Measurements from ENCODE around the gene MLEC. TPM values are rescaled to one million over a fixed set of nuclear protein-coding genes. Genes with fewer than 3 reads are reported as not detected.

MLEC gene
- total and polyA plus RNA-seq, 2 experiments from 2014 or later, result 135 to 210 TPM

DNA sequence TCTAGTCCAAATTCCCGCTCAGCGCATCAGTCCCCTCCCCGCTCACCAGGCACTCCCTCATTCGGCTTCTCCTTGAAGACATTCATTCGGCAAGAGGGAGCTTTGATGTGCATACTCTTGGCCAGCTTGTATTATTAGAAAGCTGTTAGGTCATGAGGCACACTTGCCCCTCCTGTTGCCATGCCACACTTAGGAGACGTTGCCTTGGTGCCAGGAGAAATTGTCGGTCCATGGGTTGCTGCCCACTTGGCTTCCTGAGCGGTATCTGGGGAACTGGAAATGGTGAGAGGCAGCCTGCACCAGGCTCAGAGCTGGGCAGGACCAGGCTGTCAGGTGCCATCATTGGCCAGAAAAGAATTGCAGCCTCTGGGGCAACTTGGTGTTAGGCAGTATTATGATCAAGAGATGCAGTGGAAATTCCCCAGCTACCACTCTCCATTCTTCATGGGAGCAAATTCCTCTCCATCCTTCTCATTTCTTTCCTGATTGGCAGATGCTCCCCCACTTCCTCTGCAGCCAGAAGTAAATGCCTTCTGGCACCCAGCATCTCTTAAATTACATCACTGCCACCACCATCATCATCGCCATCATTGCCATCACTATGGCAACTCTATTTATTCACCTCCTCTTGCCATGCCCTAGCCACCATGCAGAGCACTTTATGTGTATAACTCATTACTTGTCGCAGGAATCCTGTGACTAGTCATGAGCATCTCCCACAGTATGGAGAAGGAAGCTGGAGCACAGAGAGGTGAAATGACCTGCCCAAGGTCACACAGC lies 34.1 kb upstream of the MLEC start:
- Histone ChIP-seq H3K4me2 (no peak overlapping the region), H4K20me1 (ENCODE audit: insufficient read depth, poor library complexity, severe bottlenecking) (no peaks in the 10 kb centered on the region), H3K79me2 (no peaks in the 10 kb centered on the region), H3K27ac (no peak overlapping the region), H3K27me3 (peaks cover 3% of the 10 kb centered on the region), H2AFZ (no peak overlapping the region), H3K4me3 (no peak overlapping the region), H3K9me3 (ENCODE audit: low read depth) (no peaks in the 10 kb centered on the region), H3K36me3 (replicated peaks; ENCODE audit: insufficient read depth, low read depth) (no peaks in the 10 kb centered on the region), H3K9me2 (replicated peaks; ENCODE audit: insufficient read depth) (no peaks in the 10 kb centered on the region), H3K4me1 (ENCODE audit: insufficient read depth) (no peaks in the 10 kb centered on the region)
- WGBS (ENCODE audit: low lambda C conversion rate, missing lambda C conversion rate), result 72% methylated on average over 10 of the region's 10 CpGs
- no peak for DNase-seq (ENCODE audit: low spot score)
- TF ChIP-seq EZH2phosphoT487 (IDR thresholded peaks at IDR 0.05; ENCODE audit: low read depth, severe bottlenecking, unreplicated experiment) (no peak), EZH2 (IDR thresholded peaks at IDR 0.05; ENCODE audit: borderline replicate concordance) (no peak)
- TF ChIP-seq, protein P1, sequence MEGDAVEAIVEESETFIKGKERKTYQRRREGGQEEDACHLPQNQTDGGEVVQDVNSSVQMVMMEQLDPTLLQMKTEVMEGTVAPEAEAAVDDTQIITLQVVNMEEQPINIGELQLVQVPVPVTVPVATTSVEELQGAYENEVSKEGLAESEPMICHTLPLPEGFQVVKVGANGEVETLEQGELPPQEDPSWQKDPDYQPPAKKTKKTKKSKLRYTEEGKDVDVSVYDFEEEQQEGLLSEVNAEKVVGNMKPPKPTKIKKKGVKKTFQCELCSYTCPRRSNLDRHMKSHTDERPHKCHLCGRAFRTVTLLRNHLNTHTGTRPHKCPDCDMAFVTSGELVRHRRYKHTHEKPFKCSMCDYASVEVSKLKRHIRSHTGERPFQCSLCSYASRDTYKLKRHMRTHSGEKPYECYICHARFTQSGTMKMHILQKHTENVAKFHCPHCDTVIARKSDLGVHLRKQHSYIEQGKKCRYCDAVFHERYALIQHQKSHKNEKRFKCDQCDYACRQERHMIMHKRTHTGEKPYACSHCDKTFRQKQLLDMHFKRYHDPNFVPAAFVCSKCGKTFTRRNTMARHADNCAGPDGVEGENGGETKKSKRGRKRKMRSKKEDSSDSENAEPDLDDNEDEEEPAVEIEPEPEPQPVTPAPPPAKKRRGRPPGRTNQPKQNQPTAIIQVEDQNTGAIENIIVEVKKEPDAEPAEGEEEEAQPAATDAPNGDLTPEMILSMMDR (IDR thresholded peaks at IDR 0.05; ENCODE audit: poor library complexity), result no peak

DNA sequence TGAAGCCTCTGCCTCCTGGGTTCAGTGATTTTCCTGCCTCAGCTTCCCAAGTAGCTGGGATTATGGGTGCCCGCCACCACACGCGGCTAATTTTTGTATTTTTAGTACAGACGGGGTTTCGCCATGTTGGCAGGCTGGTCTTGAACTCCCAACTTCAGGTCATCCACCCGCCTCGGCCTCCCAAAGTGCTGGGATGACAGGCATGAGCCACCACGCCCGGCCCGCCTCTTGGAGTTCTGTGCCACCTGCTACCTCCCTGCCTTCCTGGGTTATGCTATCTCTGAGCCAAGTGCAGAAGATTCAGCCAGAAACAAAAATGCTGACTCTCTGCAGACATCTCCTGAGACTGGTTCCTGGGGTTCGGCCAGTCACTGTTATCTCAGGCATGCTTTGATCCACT lies 33.3 kb upstream of the MLEC start:
- no peak overlapping the region for H2AFZ ChIP-seq
- no peak overlapping the region for H3K27ac ChIP-seq
- TF ChIP-seq EZH2 (IDR thresholded peaks at IDR 0.05; ENCODE audit: borderline replicate concordance), result no peak
- TF ChIP-seq, protein P1 (IDR thresholded peaks at IDR 0.05; ENCODE audit: poor library complexity), result no peak
- no peaks in the 10 kb centered on the region for H3K9me3 ChIP-seq (ENCODE audit: low read depth)
- H3K27me3 ChIP-seq, result peaks cover 3% of the 10 kb centered on the region
- H3K79me2 ChIP-seq, result no peaks in the 10 kb centered on the region
- no peak overlapping the region for H3K4me3 ChIP-seq
- no peaks in the 10 kb centered on the region for H4K20me1 ChIP-seq (ENCODE audit: insufficient read depth, poor library complexity, severe bottlenecking)
- no peak for DNase-seq (ENCODE audit: low spot score)
- H3K9me2 ChIP-seq (replicated peaks; ENCODE audit: insufficient read depth), result no peaks in the 10 kb centered on the region
- WGBS (ENCODE audit: low lambda C conversion rate, missing lambda C conversion rate), result 94% methylated on average over 11 of the region's 11 CpGs
- no peaks in the 10 kb centered on the region for H3K4me1 ChIP-seq (ENCODE audit: insufficient read depth)
- H3K36me3 ChIP-seq (replicated peaks; ENCODE audit: insufficient read depth, low read depth), result no peaks in the 10 kb centered on the region
- H3K4me2 ChIP-seq, result no peak overlapping the region

DNA sequence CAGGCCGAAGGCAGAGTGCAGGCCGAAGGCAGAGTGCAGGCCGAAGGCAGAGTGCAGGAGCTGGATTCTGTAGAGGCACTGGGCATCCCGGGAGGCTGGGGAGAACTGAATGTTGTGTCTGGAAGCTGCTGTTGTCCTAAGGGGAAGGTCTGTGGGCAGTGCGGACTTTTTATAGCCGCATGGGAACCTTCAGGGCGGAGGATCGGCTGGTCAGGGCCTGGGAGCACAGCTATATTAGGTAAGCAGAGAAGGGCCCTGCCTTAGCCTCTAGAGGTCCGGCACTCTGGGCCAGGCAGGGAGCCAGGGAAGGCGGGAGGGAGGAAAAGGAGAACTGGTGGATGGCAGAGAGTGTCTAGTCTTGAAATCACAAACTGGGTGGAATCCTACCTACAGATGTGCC lies 32.3 kb upstream of the MLEC start:
- Histone ChIP-seq H3K4me1 (ENCODE audit: insufficient read depth) (no peaks in the 10 kb centered on the region), H4K20me1 (ENCODE audit: insufficient read depth, poor library complexity, severe bottlenecking) (no peaks in the 10 kb centered on the region), H3K4me3 (no peak overlapping the region), H3K36me3 (replicated peaks; ENCODE audit: insufficient read depth, low read depth) (no peaks in the 10 kb centered on the region), H3K27ac (no peak overlapping the region), H3K4me2 (no peak overlapping the region), H3K79me2 (no peaks in the 10 kb centered on the region), H3K9me3 (ENCODE audit: low read depth) (no peaks in the 10 kb centered on the region), H3K9me2 (replicated peaks; ENCODE audit: insufficient read depth) (no peaks in the 10 kb centered on the region), H3K27me3 (peaks cover 3% of the 10 kb centered on the region), H2AFZ (no peak overlapping the region)
- no peak for TF ChIP-seq EZH2 (IDR thresholded peaks at IDR 0.05; ENCODE audit: borderline replicate concordance)
- TF ChIP-seq, protein P1 (IDR thresholded peaks at IDR 0.05; ENCODE audit: poor library complexity), result no peak
- TF ChIP-seq EZH2phosphoT487 (IDR thresholded peaks at IDR 0.05; ENCODE audit: low read depth, severe bottlenecking, unreplicated experiment), result no peak
- DNase-seq (ENCODE audit: low spot score), result no peak
- 89% methylated on average over 10 of the region's 10 CpGs for WGBS (ENCODE audit: low lambda C conversion rate, missing lambda C conversion rate)
